ENCODE measurements around the gene NDE1.
"Not testable (repeated sequence)": the region's sequence is repeated elsewhere in the genome, so short reads cannot be mapped to it uniquely, and the experiment has no call there.

The NDE1 gene, protein sequence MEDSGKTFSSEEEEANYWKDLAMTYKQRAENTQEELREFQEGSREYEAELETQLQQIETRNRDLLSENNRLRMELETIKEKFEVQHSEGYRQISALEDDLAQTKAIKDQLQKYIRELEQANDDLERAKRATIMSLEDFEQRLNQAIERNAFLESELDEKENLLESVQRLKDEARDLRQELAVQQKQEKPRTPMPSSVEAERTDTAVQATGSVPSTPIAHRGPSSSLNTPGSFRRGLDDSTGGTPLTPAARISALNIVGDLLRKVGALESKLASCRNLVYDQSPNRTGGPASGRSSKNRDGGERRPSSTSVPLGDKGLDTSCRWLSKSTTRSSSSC

DNA sequence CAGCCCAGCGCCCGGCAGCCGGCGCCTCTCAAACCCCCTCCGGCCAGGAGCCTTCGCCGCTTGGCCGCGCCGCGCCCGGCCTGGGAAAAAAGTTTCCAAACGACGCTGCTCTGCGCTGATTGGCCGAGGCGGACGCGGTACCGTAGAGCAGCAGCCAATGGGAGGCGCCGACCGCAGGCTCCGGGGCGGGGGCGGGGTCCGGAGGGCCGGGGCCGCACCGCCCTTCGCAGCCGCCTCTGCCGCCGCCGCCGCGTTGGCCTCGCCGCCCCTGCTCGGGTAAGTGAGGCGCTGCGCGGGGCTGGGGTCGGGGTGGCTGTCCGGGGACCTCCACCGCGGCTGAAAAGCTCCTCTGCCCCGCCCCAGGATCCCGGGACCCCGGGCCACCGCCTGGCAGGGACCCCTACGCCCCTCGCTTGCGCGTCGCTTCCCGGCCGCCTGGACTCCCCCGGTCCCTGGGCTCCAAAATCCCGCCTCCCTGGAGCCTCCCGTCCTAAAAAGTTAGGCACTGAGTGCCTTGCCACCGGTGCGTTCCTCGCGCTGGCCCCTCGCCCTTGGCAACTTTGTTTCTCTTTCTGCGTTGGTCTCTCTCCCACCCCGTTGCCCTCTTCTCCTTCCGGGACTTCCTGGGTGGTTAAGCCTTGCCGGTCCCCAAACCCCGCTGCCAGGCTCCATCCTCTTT, at the start of gene NDE1:
Gene NDE1 (plus strand): TSS at position 227 of the 679 bp plus-strand sequence. CDS start 14,534 bp downstream, outside the sequence.
- H3K4me3 Mint-ChIP-seq = peak within 1 kb of the TSS; percentile 93
- peak within 1 kb of the TSS; percentile 93 for H3K27ac Mint-ChIP-seq
- peaks cover 33% of the 10 kb centered on the region for H3K4me1 Mint-ChIP-seq (ENCODE audit: low read depth)
- H3K9me3 Mint-ChIP-seq (ENCODE audit: low read depth) = no peaks in the 10 kb centered on the region
- no peaks in the 10 kb centered on the region for H3K36me3 Mint-ChIP-seq
- no peaks in the 10 kb centered on the region for H3K27me3 Mint-ChIP-seq

DNA sequence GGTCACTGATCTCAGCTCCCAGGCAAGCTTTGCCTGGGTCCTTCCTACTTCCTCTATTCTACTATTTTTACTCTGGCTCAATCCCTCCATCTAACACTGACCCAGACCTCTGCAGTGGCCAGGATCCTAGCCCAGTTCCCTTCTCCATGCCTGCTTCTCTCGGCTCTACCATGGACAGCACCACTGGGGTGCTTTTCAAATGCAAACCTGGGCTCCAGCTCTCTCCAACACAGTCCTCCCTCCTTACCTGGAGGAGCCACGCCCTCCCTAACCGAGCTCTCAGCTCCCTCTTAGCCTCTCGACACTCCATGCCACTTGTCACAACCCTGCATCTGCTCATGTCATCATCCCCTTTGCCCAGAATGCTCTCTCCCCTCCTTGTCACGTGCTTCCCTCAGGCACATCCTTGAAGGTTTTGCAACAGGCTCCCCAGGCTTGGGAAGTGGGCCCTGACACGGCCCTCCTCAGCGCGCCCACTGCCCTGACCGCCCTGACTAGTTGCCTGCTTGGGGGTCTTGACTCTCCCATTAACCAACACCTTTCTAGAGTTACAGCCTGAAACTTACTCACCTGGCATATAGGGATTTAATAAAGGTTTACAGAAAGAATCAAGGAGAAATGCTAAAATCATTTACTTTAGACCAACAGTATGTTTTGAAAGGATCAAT, 48.7 kb upstream of the NDE1 start:
- no peaks in the 10 kb centered on the region for H3K9me3 Mint-ChIP-seq (ENCODE audit: low read depth)
- H3K36me3 Mint-ChIP-seq = peaks cover 15% of the 10 kb centered on the region
- peak overlapping the region; percentile 79 for H3K27ac Mint-ChIP-seq
- peaks cover 4% of the 10 kb centered on the region for H3K4me1 Mint-ChIP-seq (ENCODE audit: low read depth)
- H3K27me3 Mint-ChIP-seq = no peaks in the 10 kb centered on the region
- no peak overlapping the region for H3K4me3 Mint-ChIP-seq

DNA sequence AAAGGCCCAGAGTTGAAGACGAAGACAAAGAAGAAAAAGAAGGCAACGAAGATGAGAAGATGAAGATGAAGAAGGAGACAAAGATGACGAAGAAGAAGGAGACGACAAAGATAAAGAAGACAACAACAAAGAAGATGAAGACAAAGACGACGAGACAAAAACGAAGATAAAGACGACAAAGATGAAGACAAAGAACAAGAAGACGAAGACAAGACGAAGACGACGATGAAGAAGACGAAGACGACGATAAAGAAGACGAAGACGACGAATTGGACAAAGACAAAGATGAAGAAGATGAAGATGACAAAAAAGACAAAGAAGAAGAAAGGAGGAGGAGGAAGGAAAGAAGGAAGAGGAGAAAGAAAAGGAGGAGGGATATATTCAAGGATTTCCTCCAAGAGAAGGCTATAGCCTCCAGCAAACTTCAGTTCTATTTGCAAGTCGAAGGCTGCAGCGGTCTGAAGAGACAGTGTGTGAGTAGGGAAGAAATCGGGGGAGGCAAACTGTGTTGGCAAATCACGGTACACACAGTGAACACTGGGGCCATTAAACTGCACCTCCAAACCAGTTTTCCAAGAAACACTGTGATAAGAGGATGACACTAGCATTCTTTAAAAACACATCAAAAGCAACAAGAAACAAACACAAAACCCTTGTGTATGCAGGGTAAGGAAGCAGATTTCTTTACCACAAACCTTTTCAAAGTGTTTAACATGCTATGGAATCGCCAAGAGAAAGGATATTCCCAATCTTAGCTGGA, 47.6 kb upstream of the NDE1 start:
- no peak overlapping the region for H3K4me3 Mint-ChIP-seq
- H3K27me3 Mint-ChIP-seq = no peaks in the 10 kb centered on the region
- peak overlapping the region; percentile 31 for H3K27ac Mint-ChIP-seq
- H3K9me3 Mint-ChIP-seq (ENCODE audit: low read depth) = no peaks in the 10 kb centered on the region
- peaks cover 4% of the 10 kb centered on the region for H3K4me1 Mint-ChIP-seq (ENCODE audit: low read depth)
- H3K36me3 Mint-ChIP-seq = peaks cover 15% of the 10 kb centered on the region

DNA sequence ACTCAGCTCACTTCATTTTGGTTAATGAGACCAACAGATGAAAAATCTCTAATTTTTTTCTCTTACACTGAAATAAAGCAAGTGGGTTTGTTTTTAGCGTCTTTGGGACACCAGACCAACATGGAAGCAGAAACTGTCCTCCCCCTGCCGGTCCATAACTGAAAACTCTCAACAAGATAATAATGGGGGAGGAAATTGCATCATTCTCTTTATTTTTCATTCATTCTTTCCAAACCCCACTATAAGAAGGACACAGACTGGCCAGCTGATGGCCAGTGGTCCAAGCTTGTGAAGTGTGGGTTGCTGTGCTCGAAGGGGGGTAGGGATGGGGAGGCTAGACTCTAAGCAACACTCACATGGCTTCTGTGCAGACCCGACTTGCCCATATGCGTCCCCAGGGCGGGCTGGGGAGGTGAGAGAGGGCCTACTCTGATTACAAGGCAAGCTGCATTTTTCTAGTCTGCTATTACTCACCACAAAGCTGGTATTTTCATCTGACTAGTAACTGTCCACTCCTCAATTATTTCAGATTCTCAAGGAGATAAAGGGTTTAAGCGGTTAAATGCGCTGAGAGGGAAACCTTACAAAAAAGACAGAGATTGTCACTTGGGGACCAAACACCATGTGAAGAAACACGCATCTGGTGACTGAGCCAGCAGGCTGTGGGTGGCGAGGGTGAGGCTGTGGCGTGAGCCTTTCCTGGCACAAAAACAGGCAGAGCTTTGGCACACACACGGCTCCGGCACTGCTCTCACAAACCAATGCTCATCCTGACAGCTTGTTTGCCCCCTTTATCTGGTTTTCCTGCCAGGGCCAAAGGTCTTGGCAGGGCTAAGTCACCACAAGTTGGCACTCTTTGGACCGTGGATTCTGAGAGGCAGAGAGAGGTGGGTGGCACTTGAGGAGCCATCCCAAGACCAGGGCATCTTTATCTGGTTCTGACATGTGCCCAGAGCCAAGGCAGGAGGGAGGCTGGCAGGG, 45.3 kb upstream of the NDE1 start:
- Mint-ChIP-seq H3K27me3 (no peaks in the 10 kb centered on the region), H3K36me3 (peaks cover 17% of the 10 kb centered on the region), H3K27ac (peak overlapping the region; percentile 69), H3K9me3 (ENCODE audit: low read depth) (no peaks in the 10 kb centered on the region), H3K4me1 (ENCODE audit: low read depth) (no peaks in the 10 kb centered on the region), H3K4me3 (no peak overlapping the region)

DNA sequence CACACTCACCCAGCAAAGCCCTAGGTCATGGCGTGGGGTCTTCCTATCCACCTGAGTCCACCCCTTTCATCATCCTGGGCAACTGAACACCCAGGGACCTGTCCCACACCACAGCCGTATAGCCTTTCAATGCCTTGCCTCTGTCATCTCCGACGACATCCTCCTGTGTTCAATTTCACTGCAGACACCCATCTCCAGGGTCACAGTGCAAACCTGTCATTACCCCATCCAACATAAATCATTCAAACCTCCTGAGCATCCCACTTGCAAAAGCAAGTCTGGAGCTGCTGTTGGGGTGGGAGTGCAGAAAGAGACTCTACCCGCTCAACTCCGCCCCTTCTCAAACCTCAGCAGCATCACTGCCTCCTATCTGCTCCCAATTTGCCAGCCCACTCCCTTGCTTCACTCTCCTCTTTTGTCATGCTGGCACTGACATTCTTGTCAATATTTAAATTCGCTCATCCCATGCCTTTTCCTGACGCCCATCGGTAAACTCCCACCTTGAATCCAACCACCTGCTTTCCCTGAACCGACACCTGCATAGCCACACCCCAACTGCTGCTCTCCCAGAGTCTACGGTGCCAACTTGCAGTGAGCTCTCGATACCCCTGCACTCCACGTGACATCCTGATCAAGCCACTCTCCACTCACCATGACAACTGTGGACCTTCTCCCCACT, 44.1 kb upstream of the NDE1 start:
- H3K27ac Mint-ChIP-seq = peak overlapping the region; percentile 81
- no peaks in the 10 kb centered on the region for H3K9me3 Mint-ChIP-seq (ENCODE audit: low read depth)
- no peaks in the 10 kb centered on the region for H3K27me3 Mint-ChIP-seq
- peaks cover 6% of the 10 kb centered on the region for H3K4me1 Mint-ChIP-seq (ENCODE audit: low read depth)
- no peak overlapping the region for H3K4me3 Mint-ChIP-seq
- peaks cover 18% of the 10 kb centered on the region for H3K36me3 Mint-ChIP-seq

DNA sequence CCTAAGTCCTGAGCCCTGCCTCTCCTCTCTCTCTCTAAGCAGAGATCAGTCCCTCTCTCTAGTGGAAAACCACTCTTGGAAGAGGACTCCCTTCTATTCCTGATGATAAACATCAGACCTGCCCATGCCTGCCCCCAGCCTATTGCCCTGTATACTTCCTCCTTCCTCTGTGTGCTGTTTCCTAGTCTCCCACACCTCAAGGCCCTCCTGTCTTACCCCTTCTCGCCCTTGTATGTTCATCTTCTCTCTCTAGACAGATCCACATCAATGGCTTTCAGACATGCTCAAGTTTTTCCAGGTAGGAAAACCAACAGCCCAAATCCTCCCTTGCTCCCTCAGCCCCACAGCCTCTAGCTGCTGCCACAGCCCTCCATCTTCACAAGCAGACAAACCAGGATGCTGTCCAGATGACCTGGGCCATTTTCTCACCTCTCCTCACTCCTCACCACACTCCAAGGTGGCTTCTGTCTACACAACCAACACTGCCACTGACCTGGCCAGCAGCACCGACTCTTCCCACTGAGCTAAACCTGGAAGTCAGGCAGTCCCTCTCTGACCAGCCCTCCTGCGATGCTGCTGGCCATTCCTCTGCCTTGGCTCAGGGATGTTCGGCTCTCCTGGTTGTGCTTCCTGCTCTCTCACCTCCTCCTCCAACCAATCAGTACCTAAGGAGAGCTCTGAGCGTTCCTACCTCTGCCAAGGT, 43.4 kb upstream of the NDE1 start:
- Mint-ChIP-seq H3K36me3 (peaks cover 15% of the 10 kb centered on the region), H3K27ac (peak overlapping the region; percentile 81), H3K4me3 (no peak overlapping the region), H3K9me3 (ENCODE audit: low read depth) (no peaks in the 10 kb centered on the region), H3K27me3 (no peaks in the 10 kb centered on the region), H3K4me1 (ENCODE audit: low read depth) (peaks cover 6% of the 10 kb centered on the region)

DNA sequence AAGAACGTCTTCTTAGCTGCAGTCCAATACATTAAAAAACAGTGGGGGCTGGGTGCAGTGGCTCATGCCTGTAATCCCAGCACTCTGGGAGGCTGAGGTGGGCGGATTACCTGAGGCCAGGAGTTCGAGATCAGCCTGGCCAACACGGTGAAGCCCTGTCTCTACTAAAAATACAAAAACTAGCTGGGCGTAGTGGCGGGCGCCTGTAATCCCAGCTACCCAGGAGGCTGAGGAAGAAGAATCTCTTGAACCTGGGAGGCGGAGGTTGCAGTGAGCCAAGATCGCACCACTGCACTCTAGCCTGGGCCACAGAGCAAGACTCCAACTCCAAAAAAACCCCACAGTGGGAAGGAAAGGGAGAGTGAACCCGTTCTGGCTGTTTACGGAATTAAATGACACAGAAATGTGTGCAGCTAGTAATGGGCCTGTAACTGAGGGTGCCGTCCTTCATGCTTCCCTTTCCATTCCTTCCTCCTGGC, 42.8 kb upstream of the NDE1 start:
- not testable (repeated sequence) for H3K9me3 Mint-ChIP-seq (ENCODE audit: low read depth); H3K4me3 Mint-ChIP-seq; H3K4me1 Mint-ChIP-seq (ENCODE audit: low read depth); H3K27me3 Mint-ChIP-seq
- Mint-ChIP-seq H3K27ac (peak overlapping the region; percentile 81), H3K36me3 (peaks cover 15% of the 10 kb centered on the region)

DNA sequence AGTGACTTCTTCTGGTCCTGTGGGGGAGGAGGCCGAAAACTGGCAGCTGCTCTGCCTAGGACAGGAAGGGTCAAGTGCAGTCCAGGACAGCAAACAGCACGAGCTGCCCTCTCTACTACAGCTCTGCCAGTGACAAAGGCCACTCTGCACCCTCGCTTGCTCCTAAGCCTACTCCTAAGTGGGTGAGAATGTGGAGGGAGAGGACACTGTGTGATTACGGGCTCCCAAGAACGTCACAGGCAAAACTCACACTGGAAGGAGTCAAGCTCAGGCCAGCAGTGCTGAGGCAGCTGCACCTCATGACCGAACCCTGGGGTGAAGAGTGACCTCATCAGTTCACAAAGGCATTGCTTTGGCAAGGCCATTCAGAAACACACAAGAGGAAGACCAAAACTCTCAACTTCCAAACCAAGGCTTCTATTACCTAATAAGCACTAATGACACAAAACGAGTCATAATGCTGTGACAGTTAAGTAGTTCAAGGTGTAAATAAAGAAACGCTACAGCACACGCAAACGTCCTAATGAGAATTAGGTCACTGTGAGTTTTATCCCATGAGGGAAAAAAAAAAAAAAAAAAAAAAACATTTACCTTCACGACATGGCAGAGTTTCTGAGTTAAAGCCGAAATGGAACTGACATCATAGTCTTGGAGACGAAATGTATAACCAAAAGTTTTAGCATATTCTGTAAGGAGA, 42.2 kb upstream of the NDE1 start:
- Mint-ChIP-seq H3K27ac (peak overlapping the region; percentile 50), H3K36me3 (peaks cover 15% of the 10 kb centered on the region), H3K4me3 (no peak overlapping the region), H3K27me3 (no peaks in the 10 kb centered on the region), H3K9me3 (ENCODE audit: low read depth) (no peaks in the 10 kb centered on the region), H3K4me1 (ENCODE audit: low read depth) (peaks cover 6% of the 10 kb centered on the region)

DNA sequence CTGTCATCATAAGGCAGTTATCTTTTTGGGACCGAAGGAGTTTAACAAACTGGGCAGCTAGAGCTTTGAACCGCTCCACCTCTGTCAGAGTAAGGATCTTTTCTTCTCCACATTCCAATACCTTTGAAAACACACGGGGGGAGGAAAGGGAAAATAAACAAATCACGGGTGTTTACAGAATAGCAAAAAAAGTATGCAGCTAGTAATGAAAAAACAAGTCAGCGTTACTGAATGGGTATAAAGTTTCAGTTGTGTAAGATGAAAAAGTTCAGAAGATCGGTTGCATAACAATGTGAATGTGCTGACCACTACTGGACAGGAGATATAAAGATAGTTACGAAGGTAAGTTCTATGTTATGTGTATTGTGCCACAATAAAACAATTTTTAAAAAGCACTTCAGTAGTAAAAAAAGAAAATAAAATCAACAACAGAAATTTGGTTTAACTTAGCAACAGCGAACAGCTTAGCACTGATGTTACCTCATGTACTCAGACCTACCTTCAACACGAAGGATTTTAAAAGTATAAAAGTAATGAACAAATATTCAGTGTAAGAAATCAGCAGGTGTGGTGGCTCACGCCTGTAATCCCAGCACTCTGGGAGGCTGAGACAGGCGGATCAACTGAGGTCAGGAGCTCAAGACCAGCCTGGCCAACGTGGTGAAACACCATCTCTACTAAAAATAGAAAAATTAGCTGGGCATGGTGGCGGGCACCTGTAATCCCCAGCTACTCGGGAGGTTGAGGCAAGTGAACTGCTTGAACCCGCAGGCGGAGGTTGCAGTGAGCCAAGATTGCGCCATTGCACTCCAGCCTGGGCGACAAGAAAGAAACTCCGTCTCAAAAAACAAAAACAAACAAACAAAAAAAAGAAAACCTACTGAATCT, 41.4 kb upstream of the NDE1 start:
- peak overlapping the region; percentile 50 for H3K27ac Mint-ChIP-seq
- H3K4me1 Mint-ChIP-seq (ENCODE audit: low read depth) = peaks cover 6% of the 10 kb centered on the region
- peaks cover 13% of the 10 kb centered on the region for H3K36me3 Mint-ChIP-seq
- no peak overlapping the region for H3K4me3 Mint-ChIP-seq
- no peaks in the 10 kb centered on the region for H3K9me3 Mint-ChIP-seq (ENCODE audit: low read depth)
- no peaks in the 10 kb centered on the region for H3K27me3 Mint-ChIP-seq

DNA sequence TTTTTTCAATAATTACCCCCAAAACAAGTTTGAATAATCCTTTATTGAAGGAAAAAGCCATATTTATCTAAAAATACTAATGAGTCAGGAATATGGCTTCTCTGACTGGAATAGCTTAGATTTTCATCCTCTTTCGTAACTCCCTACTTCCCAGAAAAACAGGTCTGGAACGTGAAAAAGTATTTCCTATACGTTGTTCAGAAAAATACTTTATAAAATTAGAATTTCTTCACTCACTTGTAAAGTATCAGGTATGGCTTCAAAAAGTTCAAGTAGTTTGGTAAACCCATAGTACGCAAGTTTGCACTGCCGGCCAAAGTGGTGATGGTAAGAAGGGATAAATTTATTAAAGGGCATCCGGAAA, 40.8 kb upstream of the NDE1 start:
- peaks cover 6% of the 10 kb centered on the region for H3K4me1 Mint-ChIP-seq (ENCODE audit: low read depth)
- no peaks in the 10 kb centered on the region for H3K27me3 Mint-ChIP-seq
- H3K27ac Mint-ChIP-seq = no peak overlapping the region
- peaks cover 11% of the 10 kb centered on the region for H3K36me3 Mint-ChIP-seq
- no peaks in the 10 kb centered on the region for H3K9me3 Mint-ChIP-seq (ENCODE audit: low read depth)
- no peak overlapping the region for H3K4me3 Mint-ChIP-seq

DNA sequence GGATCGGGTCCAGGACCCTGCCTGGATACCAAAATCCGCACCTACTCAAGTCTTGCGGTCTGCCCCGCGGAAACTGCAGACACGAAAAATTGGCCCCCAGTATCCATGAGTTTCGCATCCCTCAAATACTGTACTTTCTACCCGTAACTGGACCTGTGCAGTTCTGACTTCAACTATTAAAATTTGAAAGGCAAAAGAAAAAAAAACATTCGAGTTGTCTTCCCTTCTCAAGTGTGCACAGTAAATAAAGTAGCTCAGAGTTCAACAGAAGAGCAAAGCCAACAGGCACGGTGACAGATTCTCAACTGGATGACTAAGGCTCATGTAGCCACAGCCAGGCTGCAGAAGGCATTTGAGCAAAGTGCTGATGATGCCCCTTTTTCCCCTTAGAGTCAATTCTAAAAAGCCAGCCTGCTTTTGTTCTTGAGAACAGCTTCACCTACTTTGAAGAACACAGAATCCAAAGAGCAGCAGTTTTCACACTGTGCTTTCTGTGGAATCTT, 39.6 kb upstream of the NDE1 start:
- Mint-ChIP-seq H3K27me3 (no peaks in the 10 kb centered on the region), H3K27ac (peak overlapping the region; percentile 78), H3K4me1 (ENCODE audit: low read depth) (peaks cover 6% of the 10 kb centered on the region), H3K4me3 (no peak overlapping the region), H3K36me3 (peaks cover 11% of the 10 kb centered on the region), H3K9me3 (ENCODE audit: low read depth) (no peaks in the 10 kb centered on the region)

DNA sequence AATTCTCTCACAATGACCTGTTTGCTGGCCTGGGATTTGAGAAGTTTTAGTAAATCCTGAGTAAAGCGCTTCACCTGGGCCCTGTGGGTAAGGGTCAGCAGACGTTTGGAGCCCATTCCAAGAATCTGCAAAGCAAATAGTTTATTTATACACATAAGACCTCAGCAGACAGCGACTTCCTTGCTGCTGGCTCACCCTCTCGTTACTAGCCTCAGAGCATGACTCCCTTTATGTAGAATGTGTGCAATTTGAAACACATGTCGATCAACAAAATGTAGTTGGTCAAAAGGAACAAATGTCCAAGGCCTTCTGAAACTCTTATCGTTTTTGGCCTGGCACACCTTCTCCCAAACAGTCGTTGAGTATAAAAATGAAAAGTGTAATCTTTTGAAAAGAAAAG, 38.4 kb upstream of the NDE1 start:
- Mint-ChIP-seq H3K4me1 (ENCODE audit: low read depth) (peaks cover 6% of the 10 kb centered on the region), H3K27me3 (no peaks in the 10 kb centered on the region), H3K9me3 (ENCODE audit: low read depth) (no peaks in the 10 kb centered on the region), H3K27ac (peak overlapping the region; percentile 22), H3K4me3 (no peak overlapping the region), H3K36me3 (peaks cover 11% of the 10 kb centered on the region)

Data from activated naive CD8-positive, alpha-beta T cell (primary cell).